Naive thymus-derived CD4-positive, alpha-beta T cell (primary cell): ENCODE data around the gene BBS10. TPM values are rescaled to one million over a fixed set of nuclear protein-coding genes. Genes with fewer than 3 reads are reported as not detected.

Source experiments
- ATAC-seq: fragments of 150-1000 bp; cut with Tn5 transposase; 2 replicates; pipeline ENCODE4 v1.10.0; 2021; ENCODE audit warnings: mild to moderate bottlenecking, moderate library complexity
- CTCF ChIA-PET: fragments of 350-600 bp; sonication (Branson Sonifier 250); formaldehyde crosslinking; loops from one replicate; lab custom pipeline; 2021; ENCODE audit warnings: antibody characterized with exemption; lab: Charles Lee
- POLR2A ChIA-PET: fragments of 350-600 bp; sonication (Branson Sonifier 250); formaldehyde crosslinking; loops from one replicate; lab custom pipeline; 2021; ENCODE audit warnings: antibody characterized with exemption, inconsistent platforms; lab: Charles Lee
- DNase-seq, 9 donors: peaks; one replicate each; pipeline versions ENCODE4 v3.0.0 to v3.0.0-alpha.2; 2020 to 2022; ENCODE audit warnings: mixed read lengths in 1 of 9
- H3K27ac ChIP-seq: one replicate; pipeline ENCODE4 v1.7.0; 2013; ENCODE audit warnings: mild to moderate bottlenecking, low read depth, low read length, moderate library complexity
- H3K27me3 ChIP-seq, 2 donors: one replicate each; pipeline ENCODE4 v1.7.0; 2013; ENCODE audit warnings: low read length in 2 of 2, mild to moderate bottlenecking in 2 of 2, moderate library complexity in 2 of 2; ENCODE audit not compliant: control insufficient read depth in 2 of 2, insufficient read depth in 2 of 2
- H3K36me3 ChIP-seq, 3 experiments: 1 replicate in 2 of 3; 2 replicates in 1 of 3; pipeline ENCODE4 v1.7.0; 2013; ENCODE audit warnings: low read length in 3 of 3, mild to moderate bottlenecking in 3 of 3, moderate library complexity in 1 of 3; ENCODE audit not compliant: insufficient read depth in 3 of 3, control insufficient read depth in 2 of 3
- H3K4me1 ChIP-seq, 2 donors: one replicate each; pipeline ENCODE4 v1.7.0; 2013; ENCODE audit warnings: low read length in 2 of 2, mild to moderate bottlenecking in 2 of 2, moderate library complexity in 1 of 2; ENCODE audit not compliant: control insufficient read depth in 2 of 2, insufficient read depth in 2 of 2
- H3K4me3 ChIP-seq: 2 replicates; pipeline ENCODE4 v1.7.0; 2013; ENCODE audit warnings: mild to moderate bottlenecking, low read length
- H3K9me3 ChIP-seq, 3 experiments: 1 replicate in 2 of 3; 2 replicates in 1 of 3; pipeline ENCODE4 v1.7.0; 2013; ENCODE audit warnings: low read length in 3 of 3; ENCODE audit not compliant: control insufficient read depth in 2 of 3
- H3K27ac Mint-ChIP-seq, 9 donors: one replicate each; pipeline ENCODE4 v1.8.0; 2020 to 2022; ENCODE audit warnings: mixed read lengths in 9 of 9, mild to moderate bottlenecking in 8 of 9, moderate library complexity in 5 of 9, inconsistent platforms in 2 of 9
- H3K27me3 Mint-ChIP-seq, 5 donors: one replicate each; pipeline ENCODE4 v1.8.0; 2021 to 2022; ENCODE audit warnings: mixed read lengths in 5 of 5, mild to moderate bottlenecking in 1 of 5
- H3K36me3 Mint-ChIP-seq, 5 donors: one replicate each; pipeline ENCODE4 v1.8.0; 2020 to 2022; ENCODE audit warnings: mixed read lengths in 5 of 5, mild to moderate bottlenecking in 3 of 5, inconsistent platforms in 1 of 5
- H3K4me1 Mint-ChIP-seq, 7 donors: one replicate each; pipeline ENCODE4 v1.8.0; 2020 to 2022; ENCODE audit warnings: mixed read lengths in 7 of 7, mild to moderate bottlenecking in 3 of 7, inconsistent platforms in 1 of 7
- H3K4me3 Mint-ChIP-seq, 10 donors: one replicate each; pipeline ENCODE4 v1.8.0; 2020 to 2022; ENCODE audit warnings: mild to moderate bottlenecking in 10 of 10, mixed read lengths in 10 of 10, moderate library complexity in 6 of 10, inconsistent platforms in 2 of 10
- H3K9me3 Mint-ChIP-seq, 11 donors: one replicate each; pipeline ENCODE4 v1.8.0; 2020 to 2022; ENCODE audit warnings: mixed read lengths in 11 of 11, mild to moderate bottlenecking in 4 of 11, inconsistent platforms in 1 of 11, moderate library complexity in 1 of 11
- intact Hi-C, 2 donors: fragments of 100-400 bp; cut with micrococcal nuclease; formaldehyde crosslinking; loops; one replicate each; pipeline ENCODE4 v1.15.1; 2023
- polyA plus RNA-seq, 2 donors: library from polyadenylated mRNA; unstranded; fragments of 300-500 nt; fragmentation: Illumina TruSeq; gene quantifications; one replicate each; pipeline ENCODE4 v1.2.3, GENCODE V29; 2021
- total RNA-seq, 6 experiments: library from RNA in 5 of 6; stranded (reverse) in 5 of 6; gene quantifications; 1 replicate in 5 of 6; 2 replicates in 1 of 6; pipeline ENCODE4 v1.2.3 and lab custom pipeline; 2021 to 2026

BBS10 gene
- total RNA-seq (10 to 100 TPM in 2 of 5 experiments, 1 to 10 TPM in 3; 2.5 to 11.5 (median 5.2) TPM), polyA plus RNA-seq (1 to 10 TPM; 1.7 to 2.3 TPM), total RNA-seq (lab: John Stamatoyannopoulos, UW) (4.8 reads per million, percentile 23 among the genes with 10 or more reads in this experiment)

DNA sequence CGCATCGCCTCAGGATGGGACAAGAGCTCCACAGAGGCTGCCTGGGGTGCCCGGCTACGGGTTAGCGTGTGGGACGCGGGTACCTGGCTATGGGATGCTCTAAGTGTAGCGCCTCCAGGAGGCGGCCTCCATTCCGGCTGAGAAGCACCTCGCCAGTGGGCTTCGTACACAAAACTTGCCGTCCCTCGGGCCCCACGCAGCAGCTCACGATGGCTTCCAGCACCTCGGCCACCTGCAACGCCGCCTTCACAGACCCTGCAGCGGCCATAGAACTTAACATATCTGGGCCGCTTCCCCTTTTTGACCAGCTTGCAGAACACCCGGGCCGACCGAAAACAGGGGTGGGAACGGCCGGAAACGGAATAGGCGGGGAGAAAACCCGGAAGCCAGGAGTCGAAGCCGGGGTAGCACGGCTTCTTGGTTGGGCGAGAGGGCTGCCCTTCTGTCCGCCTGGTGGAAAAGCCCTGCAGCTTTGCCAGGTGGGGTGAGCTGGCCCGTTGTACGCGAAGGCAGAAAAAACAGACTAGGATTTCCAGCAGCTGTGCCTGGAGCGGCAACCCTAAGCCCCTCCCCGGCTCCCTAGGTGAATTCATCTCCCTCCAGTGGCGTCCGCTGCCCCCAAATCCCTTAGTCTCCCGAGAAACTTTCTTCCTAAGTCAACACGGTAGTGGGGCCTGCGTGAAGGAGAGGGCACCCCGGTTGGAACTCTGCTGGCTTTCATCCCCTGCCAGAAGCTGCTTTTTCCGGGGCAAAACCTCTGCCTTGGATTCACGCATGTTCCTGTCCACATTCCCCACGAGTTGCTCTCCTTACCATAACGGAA, at the start of gene BBS10:
TSS of gene BBS10 (minus strand) at position 337 of the 823 bp plus-strand sequence. CDS start at position 280, 57 bp downstream.
- H3K27ac ChIP-seq, result peak within 1 kb of the TSS; percentile 79
- ATAC-seq, result peak; percentile 97
- no peaks in the 10 kb centered on the region for H3K9me3 ChIP-seq
- ChIA-PET POLR2A (interaction anchor here (0.6 to 1.8 kb wide), 5 partner anchors 60 to 837 kb away, joined by 3 to 9 read pairs (median 4); partner anchors contain the start of gene KRR1), CTCF (interaction anchor here (0.9 kb wide), 1 partner anchor 93 kb away, joined by 3 read pairs; no protein-coding TSS in a partner anchor)
- H3K36me3 Mint-ChIP-seq, result peaks cover 0 to 5% (median 0%) of the 10 kb centered on the region in 5 donors
- no peaks in the 10 kb centered on the region for H3K27me3 ChIP-seq
- H3K36me3 ChIP-seq, result no peaks in the 10 kb centered on the region
- H3K27me3 Mint-ChIP-seq, result no peaks in the 10 kb centered on the region
- peak within 1 kb of the TSS; percentile 88 for H3K4me3 ChIP-seq
- H3K27ac Mint-ChIP-seq, result peak within 1 kb of the TSS; percentile 85 to 95 (median 93)
- H3K4me1 ChIP-seq, result peaks cover 16 to 20% of the 10 kb centered on the region in 2 donors
- peak within 1 kb of the TSS; percentile 89 to 98 (median 96) for H3K4me3 Mint-ChIP-seq
- H3K4me1 Mint-ChIP-seq, result peaks cover 15 to 48% (median 30%) of the 10 kb centered on the region in 7 donors
- peaks cover 0 to 2% (median 0%) of the 10 kb centered on the region in 11 donors for H3K9me3 Mint-ChIP-seq
- DNase-seq, result peak; percentile 64 to 86 (median 84)
- intact Hi-C loops, result loop anchor here (1.0 to 10.0 kb wide), 15 partner anchors 109 to 1811 kb away; partner anchors contain the start of genes GLIPR1L2 (in 2 of the 2), KRR1 (in 2 of the 2), NAP1L1 (in 2 of the 2) and OSBPL8 (in 2 of the 2)

GRCh38 chr12:76391461-76391860, 43.2 kb upstream of the BBS10 start:
- no peaks in the 10 kb centered on the region for H3K9me3 ChIP-seq
- Mint-ChIP-seq H3K36me3 (peaks cover 0 to 47% (median 27%) of the 10 kb centered on the region in 5 donors), H3K9me3 (no peaks in the 10 kb centered on the region), H3K4me3 (no peak overlapping the region), H3K4me1 (peaks cover 0 to 11% (median 0%) of the 10 kb centered on the region in 7 donors), H3K27me3 (no peaks in the 10 kb centered on the region), H3K27ac (peak overlapping the region in 2 of 9 donors; percentile 1 to 2)
- H3K4me1 ChIP-seq, result no peaks in the 10 kb centered on the region
- H3K36me3 ChIP-seq, result peaks cover 6 to 26% (median 10%) of the 10 kb centered on the region in 3 experiments
- no peak overlapping the region for H3K27ac ChIP-seq
- DNase-seq (no peak), ATAC-seq (no peak)
- CTCF ChIA-PET, result no interaction called here
- intact Hi-C loops, result no loop called here
- no peaks in the 10 kb centered on the region for H3K27me3 ChIP-seq
- POLR2A ChIA-PET, result no interaction called here
- no peak overlapping the region for H3K4me3 ChIP-seq

GRCh38 chr12:76387614-76388013, 39.4 kb upstream of the BBS10 start:
- ATAC-seq (no peak), DNase-seq (no peak)
- Mint-ChIP-seq H3K4me3 (no peak overlapping the region), H3K36me3 (peaks cover 4 to 65% (median 35%) of the 10 kb centered on the region in 5 donors), H3K9me3 (no peaks in the 10 kb centered on the region), H3K27me3 (no peaks in the 10 kb centered on the region), H3K27ac (no peak overlapping the region), H3K4me1 (peaks cover 0 to 11% (median 0%) of the 10 kb centered on the region in 7 donors)
- intact Hi-C loops, result no loop called here
- Histone ChIP-seq H3K27ac (no peak overlapping the region), H3K4me1 (no peaks in the 10 kb centered on the region), H3K9me3 (no peaks in the 10 kb centered on the region), H3K36me3 (peaks cover 6 to 36% (median 16%) of the 10 kb centered on the region in 3 experiments), H3K4me3 (no peak overlapping the region), H3K27me3 (no peaks in the 10 kb centered on the region)
- POLR2A ChIA-PET, result no interaction called here
- CTCF ChIA-PET, result no interaction called here

DNA sequence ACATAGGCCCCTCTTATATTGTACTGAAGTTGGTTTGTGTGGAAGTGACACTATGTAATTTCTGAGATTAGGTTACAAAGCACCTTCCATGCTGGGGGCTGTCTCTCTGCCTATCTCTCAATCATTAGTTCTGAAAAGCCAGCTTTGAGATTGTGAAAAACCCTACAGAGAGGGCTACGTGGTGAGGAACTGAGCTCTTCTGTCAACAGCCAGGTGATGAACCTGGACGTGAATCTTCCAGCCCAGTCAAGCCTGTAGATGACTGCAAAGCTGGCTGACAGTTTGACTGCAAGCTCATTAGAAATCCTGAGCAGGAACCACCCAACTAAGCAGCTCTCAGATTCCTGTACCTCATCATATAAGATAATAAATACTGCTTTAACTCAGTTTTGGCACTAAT, 36.3 kb upstream of the BBS10 start:
- no peaks in the 10 kb centered on the region for H3K4me1 ChIP-seq
- peaks cover 4 to 60% (median 21%) of the 10 kb centered on the region in 5 donors for H3K36me3 Mint-ChIP-seq
- no peak overlapping the region for H3K4me3 ChIP-seq
- H3K9me3 ChIP-seq, result no peaks in the 10 kb centered on the region
- DNase-seq (no peak), ATAC-seq (no peak)
- no peaks in the 10 kb centered on the region for H3K9me3 Mint-ChIP-seq
- H3K27me3 Mint-ChIP-seq, result no peaks in the 10 kb centered on the region
- intact Hi-C loops, result no loop called here
- H3K27ac Mint-ChIP-seq, result peak overlapping the region in 1 of 9 donors; percentile 53
- no peaks in the 10 kb centered on the region for H3K27me3 ChIP-seq
- H3K4me3 Mint-ChIP-seq, result no peak overlapping the region
- H3K27ac ChIP-seq, result no peak overlapping the region
- H3K36me3 ChIP-seq, result peaks cover 9 to 21% (median 11%) of the 10 kb centered on the region in 3 experiments
- ChIA-PET CTCF (no interaction called here), POLR2A (no interaction called here)
- H3K4me1 Mint-ChIP-seq, result peaks cover 0 to 2% (median 0%) of the 10 kb centered on the region in 7 donors

GRCh38 chr12:76383988-76384387, 35.8 kb upstream of the BBS10 start:
- ChIA-PET CTCF (no interaction called here), POLR2A (no interaction called here)
- Mint-ChIP-seq H3K27ac (peak overlapping the region in 1 of 9 donors; percentile 60), H3K4me1 (peaks cover 0 to 2% (median 0%) of the 10 kb centered on the region in 7 donors), H3K4me3 (no peak overlapping the region), H3K9me3 (no peaks in the 10 kb centered on the region), H3K36me3 (peaks cover 8 to 59% (median 25%) of the 10 kb centered on the region in 5 donors), H3K27me3 (no peaks in the 10 kb centered on the region)
- intact Hi-C loops, result no loop called here
- H3K9me3 ChIP-seq, result no peaks in the 10 kb centered on the region
- H3K4me3 ChIP-seq, result no peak overlapping the region
- no peak overlapping the region for H3K27ac ChIP-seq
- no peaks in the 10 kb centered on the region for H3K27me3 ChIP-seq
- no peak for DNase-seq
- ATAC-seq, result no peak
- H3K4me1 ChIP-seq, result no peaks in the 10 kb centered on the region
- H3K36me3 ChIP-seq, result peaks cover 6 to 17% (median 12%) of the 10 kb centered on the region in 3 experiments

- Mint-ChIP-seq H3K27ac (peak overlapping the region in 1 of 9 donors; percentile 19), H3K4me3 (no peak overlapping the region)
- no peak for DNase-seq
Measured at GRCh38 chr12:76379261-76379660, 31.0 kb upstream of the BBS10 start.

More at GRCh38 chr12:76379261-76379660, 31.0 kb upstream of the BBS10 start:
- ChIA-PET POLR2A (no interaction called here), CTCF (interaction anchor here (0.6 kb wide), 1 partner anchor 44 kb away, joined by 3 read pairs; no protein-coding TSS in a partner anchor)
- H3K9me3 Mint-ChIP-seq, result peaks cover 0 to 2% (median 0%) of the 10 kb centered on the region in 11 donors
- H3K36me3 Mint-ChIP-seq, result peaks cover 12 to 61% (median 35%) of the 10 kb centered on the region in 5 donors
- H3K27me3 Mint-ChIP-seq, result no peaks in the 10 kb centered on the region
- H3K9me3 ChIP-seq, result no peaks in the 10 kb centered on the region
- peaks cover 6 to 25% (median 12%) of the 10 kb centered on the region in 3 experiments for H3K36me3 ChIP-seq
- no peaks in the 10 kb centered on the region for H3K4me1 ChIP-seq
- no peak overlapping the region for H3K4me3 ChIP-seq
- H3K27me3 ChIP-seq, result no peaks in the 10 kb centered on the region
- no peak overlapping the region for H3K27ac ChIP-seq
- ATAC-seq, result no peak
- intact Hi-C loops, result no loop called here
- peaks cover 0 to 3% (median 0%) of the 10 kb centered on the region in 7 donors for H3K4me1 Mint-ChIP-seq
